22Rv1 (cell line): ENCODE measurements around the gene COPE.

ENCODE experiments used
- CTCF ChIP-seq: fragments of 450-650 bp; IDR thresholded peaks from 2 replicates; pipeline ENCODE4 v1.5.1; 2017; ENCODE audit warnings: mild to moderate bottlenecking
- ZFX ChIP-seq: fragments of 450-650 bp; IDR thresholded peaks from 2 replicates; pipeline ENCODE4 v1.6.1; 2017; ENCODE audit warnings: antibody characterized with exemption, borderline replicate concordance

GRCh38 chr19:18946335-18946734 lies 27.1 kb upstream of the COPE start:
- TF ChIP-seq CTCF (no peak), ZFX (no peak)
